Endothelial cell of umbilical vein (primary cell): Measurements from ENCODE around the gene XNDC1N.
"Not testable (repeated sequence)": the region's sequence is repeated elsewhere in the genome, so short reads cannot be mapped to it uniquely, and the experiment has no call there.

ENCODE experiments used
- CTCF ChIP-seq, 2 donors: IDR thresholded peaks; 1 replicate in 1 of 2; 2 replicates in 1 of 2; pipeline ENCODE4 v1.5.1; 2011; ENCODE audit warnings: low read length in 2 of 2, mild to moderate bottlenecking in 2 of 2, moderate library complexity in 2 of 2, control low read depth in 1 of 2, inconsistent platforms in 1 of 2, low read depth in 1 of 2; ENCODE audit not compliant: insufficient read depth in 1 of 2; ENCODE audit errors: extremely low read depth in 1 of 2
- EZH2 ChIP-seq: IDR thresholded peaks from 2 replicates; pipeline ENCODE4 v1.6.1; 2012; ENCODE audit warnings: borderline replicate concordance, low read depth, mild to moderate bottlenecking, moderate library complexity, low read length, inconsistent platforms; ENCODE audit not compliant: severe bottlenecking
- GATA2 ChIP-seq: IDR thresholded peaks from 2 replicates; pipeline ENCODE4 v1.7.0; 2011; ENCODE audit warnings: low read depth, mild to moderate bottlenecking, moderate library complexity, mixed read lengths, low read length; ENCODE audit not compliant: insufficient read length, insufficient read depth
- JUN ChIP-seq: IDR thresholded peaks from 2 replicates; pipeline ENCODE4 v1.6.1; 2011; ENCODE audit warnings: borderline replicate concordance, low read depth; ENCODE audit not compliant: insufficient read length, insufficient read depth
- MAX ChIP-seq: IDR thresholded peaks from 2 replicates; pipeline ENCODE4 v1.6.1; 2011; ENCODE audit not compliant: insufficient read depth, insufficient read length
- MYC ChIP-seq: IDR thresholded peaks from one replicate; pipeline ENCODE4 v1.6.1; 2011; ENCODE audit warnings: mild to moderate bottlenecking, low read depth, low read length
- POLR2A ChIP-seq: IDR thresholded peaks from 2 replicates; pipeline ENCODE4 v1.6.1; 2012; ENCODE audit warnings: low read depth, mild to moderate bottlenecking, control low read depth, low read length
- POLR2AphosphoS5 ChIP-seq: IDR thresholded peaks from 2 replicates; pipeline ENCODE4 v1.6.1; 2012; ENCODE audit warnings: low read depth, mild to moderate bottlenecking, control low read depth, low read length, moderate library complexity; ENCODE audit not compliant: insufficient read depth

- not testable (repeated sequence) for TF ChIP-seq CTCF (IDR thresholded peaks at IDR 0.05; ENCODE audit: extremely low read depth in 1 of 2, insufficient read depth in 1 of 2, low read depth in 1 of 2, low read length in 2 of 2); POLR2AphosphoS5; POLR2A; JUN; MAX; EZH2; MYC; GATA2
Measured at GRCh38 chr11:71910775-71911174, 17.6 kb downstream of the XNDC1N start.
